Parathyroid adenoma (tissue), 2 donors: ENCODE data around the gene COG6.

ENCODE experiments used
- H2AFZ ChIP-seq: fragments of 300-600 bp; sonication (generic); one replicate; pipeline ENCODE4 v1.7.0; 2017; ENCODE audit warnings: antibody characterized with exemption, mild to moderate bottlenecking
- H3K27ac ChIP-seq: fragments of 300-600 bp; sonication (generic); one replicate; pipeline ENCODE4 v1.7.0; 2017
- H3K27me3 ChIP-seq: fragments of 300-600 bp; sonication (generic); one replicate; pipeline ENCODE4 v1.7.0; 2017; ENCODE audit warnings: low read length; ENCODE audit not compliant: control insufficient read depth, insufficient read depth
- H3K36me3 ChIP-seq: fragments of 300-600 bp; sonication (generic); one replicate; pipeline ENCODE4 v1.7.0; 2017; ENCODE audit warnings: low read length; ENCODE audit not compliant: control insufficient read depth, insufficient read depth
- H3K4me1 ChIP-seq: fragments of 300-600 bp; sonication (generic); one replicate; pipeline ENCODE4 v1.7.0; 2017; ENCODE audit warnings: control low read depth
- H3K4me2 ChIP-seq: fragments of 300-600 bp; sonication (generic); one replicate; pipeline ENCODE4 v1.7.0; 2017; ENCODE audit warnings: low read length
- H3K4me3 ChIP-seq: fragments of 300-600 bp; sonication (generic); one replicate; pipeline ENCODE4 v1.7.0; 2017; ENCODE audit warnings: low read depth, low read length
- H3K79me2 ChIP-seq: fragments of 300-600 bp; sonication (generic); one replicate; pipeline ENCODE4 v1.7.0; 2017; ENCODE audit warnings: control low read depth
- H3K9ac ChIP-seq: fragments of 300-600 bp; sonication (generic); one replicate; pipeline ENCODE4 v1.7.0; 2017; ENCODE audit warnings: mild to moderate bottlenecking
- H3K9me3 ChIP-seq: fragments of 300-600 bp; sonication (generic); one replicate; pipeline ENCODE4 v1.7.0; 2017; ENCODE audit warnings: low read length; ENCODE audit not compliant: control insufficient read depth
- TF ChIP-seq, protein P1 (sequence below): fragments of 300-600 bp; sonication (generic); IDR thresholded peaks from one replicate; pipeline ENCODE4 v1.7.0; 2017; ENCODE audit warnings: antibody characterized with exemption, mild to moderate bottlenecking
- donor health status: primary hyperparathyroidism.

Gene COG6

GRCh38 chr13:39777527-39778061 lies 122.1 kb downstream of the COG6 start:
- H2AFZ ChIP-seq: no peak overlapping the region
- H3K27me3 ChIP-seq: no peaks in the 10 kb centered on the region
- no peaks in the 10 kb centered on the region for H3K4me1 ChIP-seq
- H3K9me3 ChIP-seq: no peaks in the 10 kb centered on the region
- H3K36me3 ChIP-seq: no peaks in the 10 kb centered on the region
- no peak overlapping the region for H3K4me3 ChIP-seq
- TF ChIP-seq, protein P1, sequence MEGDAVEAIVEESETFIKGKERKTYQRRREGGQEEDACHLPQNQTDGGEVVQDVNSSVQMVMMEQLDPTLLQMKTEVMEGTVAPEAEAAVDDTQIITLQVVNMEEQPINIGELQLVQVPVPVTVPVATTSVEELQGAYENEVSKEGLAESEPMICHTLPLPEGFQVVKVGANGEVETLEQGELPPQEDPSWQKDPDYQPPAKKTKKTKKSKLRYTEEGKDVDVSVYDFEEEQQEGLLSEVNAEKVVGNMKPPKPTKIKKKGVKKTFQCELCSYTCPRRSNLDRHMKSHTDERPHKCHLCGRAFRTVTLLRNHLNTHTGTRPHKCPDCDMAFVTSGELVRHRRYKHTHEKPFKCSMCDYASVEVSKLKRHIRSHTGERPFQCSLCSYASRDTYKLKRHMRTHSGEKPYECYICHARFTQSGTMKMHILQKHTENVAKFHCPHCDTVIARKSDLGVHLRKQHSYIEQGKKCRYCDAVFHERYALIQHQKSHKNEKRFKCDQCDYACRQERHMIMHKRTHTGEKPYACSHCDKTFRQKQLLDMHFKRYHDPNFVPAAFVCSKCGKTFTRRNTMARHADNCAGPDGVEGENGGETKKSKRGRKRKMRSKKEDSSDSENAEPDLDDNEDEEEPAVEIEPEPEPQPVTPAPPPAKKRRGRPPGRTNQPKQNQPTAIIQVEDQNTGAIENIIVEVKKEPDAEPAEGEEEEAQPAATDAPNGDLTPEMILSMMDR: no peak
- no peak overlapping the region for H3K27ac ChIP-seq
- H3K4me2 ChIP-seq: no peak overlapping the region
- no peak overlapping the region for H3K9ac ChIP-seq
- H3K79me2 ChIP-seq: no peaks in the 10 kb centered on the region

DNA sequence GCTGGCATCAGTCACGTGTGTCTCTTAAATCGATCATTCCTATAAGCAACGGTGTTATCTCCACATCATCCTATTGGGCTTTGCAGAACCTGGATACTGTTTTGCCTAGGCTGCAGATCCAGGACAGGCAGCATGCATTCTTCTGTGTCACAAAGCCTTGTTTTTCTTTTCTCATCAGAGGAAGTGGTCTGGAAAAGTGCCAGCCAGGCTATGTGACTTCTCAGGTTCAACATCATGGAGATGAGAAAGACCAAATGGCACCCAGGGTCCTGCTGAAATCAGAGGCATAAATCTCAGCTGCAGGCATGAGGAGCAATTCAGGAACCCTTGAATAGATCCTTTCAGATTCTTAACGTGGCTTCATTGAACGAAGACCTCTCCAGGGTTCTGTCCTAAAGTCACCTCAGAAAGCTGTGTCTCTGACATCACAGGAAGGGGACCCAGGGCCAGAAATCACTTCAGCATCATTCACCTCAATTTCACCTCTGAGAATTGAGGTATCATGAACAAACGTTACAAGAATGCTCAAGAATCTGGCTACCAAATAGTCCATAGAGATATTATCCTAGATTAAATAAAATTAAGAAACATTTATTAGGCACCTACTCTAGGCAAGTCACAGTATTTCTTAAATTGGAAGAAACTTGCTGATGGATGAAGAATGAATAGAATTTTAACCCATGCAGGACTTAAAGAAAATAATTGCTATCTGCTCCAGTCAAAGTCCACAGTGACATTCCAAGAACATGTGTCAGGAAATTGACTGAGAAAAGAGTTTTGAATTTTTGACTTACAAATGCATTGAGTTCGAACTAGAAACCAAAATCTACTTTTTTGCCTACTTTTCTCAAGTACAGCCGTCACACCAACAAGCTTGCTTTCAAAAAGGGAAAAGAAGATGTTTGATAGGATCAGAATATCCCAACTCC lies 124.1 kb downstream of the COG6 start:
- Histone ChIP-seq H3K79me2 (no peaks in the 10 kb centered on the region), H3K27ac (no peak overlapping the region), H3K9me3 (no peaks in the 10 kb centered on the region), H2AFZ (no peak overlapping the region), H3K4me2 (no peak overlapping the region), H3K9ac (no peak overlapping the region), H3K4me1 (no peaks in the 10 kb centered on the region), H3K27me3 (no peaks in the 10 kb centered on the region), H3K4me3 (no peak overlapping the region), H3K36me3 (no peaks in the 10 kb centered on the region)
- TF ChIP-seq, protein P1: no peak

- no peak overlapping the region for H3K27ac ChIP-seq
- H2AFZ ChIP-seq: no peak overlapping the region
- H3K4me3 ChIP-seq: no peak overlapping the region
- no peaks in the 10 kb centered on the region for H3K4me1 ChIP-seq
- TF ChIP-seq, protein P1: no peak
- H3K9ac ChIP-seq: no peak overlapping the region
- H3K9me3 ChIP-seq: no peaks in the 10 kb centered on the region
- H3K36me3 ChIP-seq: no peaks in the 10 kb centered on the region
- H3K27me3 ChIP-seq: no peaks in the 10 kb centered on the region
- no peak overlapping the region for H3K4me2 ChIP-seq
- H3K79me2 ChIP-seq: no peaks in the 10 kb centered on the region
These were observed 125.2 kb downstream of the COG6 start for GRCh38 chr13:39780711-39781110.

- Histone ChIP-seq H3K4me1 (no peaks in the 10 kb centered on the region), H3K9me3 (no peaks in the 10 kb centered on the region), H3K4me2 (no peak overlapping the region), H3K27ac (no peak overlapping the region), H3K36me3 (no peaks in the 10 kb centered on the region), H3K27me3 (no peaks in the 10 kb centered on the region), H2AFZ (no peak overlapping the region), H3K4me3 (no peak overlapping the region), H3K79me2 (no peaks in the 10 kb centered on the region), H3K9ac (no peak overlapping the region)
- TF ChIP-seq, protein P1: no peak
These were observed 125.9 kb downstream of the COG6 start for GRCh38 chr13:39781381-39781780.
